H9 (cell line): Measurements from ENCODE around the gene CHN1. TPM values are rescaled to one million over a fixed set of nuclear protein-coding genes. Genes with fewer than 3 reads are reported as not detected.

Experiments used
- DNase-seq: peaks from one replicate; pipeline ENCODE4 v3.0.0-alpha.2; 2017
- H2AFZ ChIP-seq: one replicate; pipeline ENCODE4 v1.6.1; 2013; ENCODE audit warnings: mild to moderate bottlenecking, low read length, control low read depth, moderate library complexity
- H2AK5ac ChIP-seq: 2 replicates; pipeline ENCODE4 v1.6.1; 2013; ENCODE audit warnings: low read length, control low read depth, mixed read lengths; ENCODE audit not compliant: insufficient read length
- H2BK120ac ChIP-seq: one replicate; pipeline ENCODE4 v1.6.1; 2013; ENCODE audit warnings: low read depth, mild to moderate bottlenecking, low read length, control low read depth, inconsistent platforms; ENCODE audit not compliant: poor library complexity, severe bottlenecking
- H2BK12ac ChIP-seq: 2 replicates; pipeline ENCODE4 v1.6.1; 2013; ENCODE audit warnings: low read length, control low read depth, mixed read lengths, low read depth; ENCODE audit not compliant: insufficient read length
- H2BK15ac ChIP-seq: 2 replicates; pipeline ENCODE4 v1.6.1; 2013; ENCODE audit warnings: low read depth, low read length, control low read depth
- H2BK20ac ChIP-seq: one replicate; pipeline ENCODE4 v1.6.1; 2013; ENCODE audit warnings: low read depth, mild to moderate bottlenecking, low read length, control low read depth, inconsistent platforms; ENCODE audit not compliant: poor library complexity, severe bottlenecking
- H2BK5ac ChIP-seq: 2 replicates; pipeline ENCODE4 v1.6.1; 2013; ENCODE audit warnings: low read length, control low read depth, mixed read lengths; ENCODE audit not compliant: insufficient read length
- H3K14ac ChIP-seq: 2 replicates; pipeline ENCODE4 v1.6.1; 2013; ENCODE audit warnings: low read length, control low read depth; ENCODE audit not compliant: insufficient read depth
- H3K18ac ChIP-seq: 2 replicates; pipeline ENCODE4 v1.6.1; 2013; ENCODE audit warnings: low read depth, mild to moderate bottlenecking, mixed read lengths, low read length, control low read depth; ENCODE audit not compliant: insufficient read length
- H3K23ac ChIP-seq: 2 replicates; pipeline ENCODE4 v1.6.1; 2013; ENCODE audit warnings: low read length, control low read depth, mixed read lengths, low read depth; ENCODE audit not compliant: insufficient read length
- H3K23me2 ChIP-seq: 2 replicates; pipeline ENCODE4 v1.6.1; 2013; ENCODE audit warnings: low read depth, mild to moderate bottlenecking, mixed read lengths, low read length, control low read depth; ENCODE audit not compliant: insufficient read length, poor library complexity, severe bottlenecking
- H3K27ac ChIP-seq: 2 replicates; pipeline ENCODE4 v1.5.1; 2013; ENCODE audit warnings: low read length, control low read depth, mixed read lengths, low read depth; ENCODE audit not compliant: insufficient read length
- H3K27me3 ChIP-seq: 2 replicates; pipeline ENCODE4 v1.6.1; 2013; ENCODE audit warnings: low read length, control low read depth, inconsistent platforms; ENCODE audit not compliant: insufficient read depth
- H3K4ac ChIP-seq: 2 replicates; pipeline ENCODE4 v1.6.1; 2013; ENCODE audit warnings: low read depth, mild to moderate bottlenecking, control low read depth, inconsistent platforms, low read length, moderate library complexity
- H3K4me1 ChIP-seq: 2 replicates; pipeline ENCODE4 v1.6.1; 2013; ENCODE audit warnings: low read length, control low read depth, inconsistent platforms; ENCODE audit not compliant: insufficient read depth
- H3K4me2 ChIP-seq: 2 replicates; pipeline ENCODE4 v1.6.1; 2013; ENCODE audit warnings: low read length, control low read depth, mixed read lengths; ENCODE audit not compliant: insufficient read length, insufficient read depth
- H3K56ac ChIP-seq: 2 replicates; pipeline ENCODE4 v1.6.1; 2013; ENCODE audit warnings: low read depth, mild to moderate bottlenecking, mixed read lengths, low read length, control low read depth; ENCODE audit not compliant: insufficient read length
- H3K79me1 ChIP-seq: 2 replicates; pipeline ENCODE4 v1.6.1; 2013; ENCODE audit warnings: low read depth, mild to moderate bottlenecking, moderate library complexity, low read length, control low read depth, inconsistent platforms; ENCODE audit not compliant: insufficient read depth, poor library complexity, severe bottlenecking
- H3K79me2 ChIP-seq: 2 replicates; pipeline ENCODE4 v1.6.1; 2013; ENCODE audit warnings: low read length, control low read depth, inconsistent platforms; ENCODE audit not compliant: insufficient read depth
- H3K9ac ChIP-seq: 2 replicates; pipeline ENCODE4 v1.6.1; 2013; ENCODE audit warnings: low read length, control low read depth, mixed read lengths; ENCODE audit not compliant: insufficient read length; ENCODE audit errors: extremely low read depth
- H3K9me3 ChIP-seq: one replicate; pipeline ENCODE4 v1.6.1; 2013; ENCODE audit warnings: low read depth, low read length, inconsistent platforms; ENCODE audit not compliant: control insufficient read depth
- H3T11ph ChIP-seq: one replicate; pipeline ENCODE4 v1.6.1; 2013; ENCODE audit warnings: mild to moderate bottlenecking, low read length, control low read depth, inconsistent platforms
- H4K20me1 ChIP-seq: one replicate; pipeline ENCODE4 v1.6.1; 2013; ENCODE audit not compliant: control insufficient read depth, insufficient read length, insufficient read depth
- H4K5ac ChIP-seq: 2 replicates; pipeline ENCODE4 v1.6.1; 2013; ENCODE audit warnings: low read depth, mild to moderate bottlenecking, mixed read lengths, low read length, control low read depth; ENCODE audit not compliant: insufficient read length
- H4K8ac ChIP-seq: replicated peaks from 2 replicates; pipeline ENCODE4 v1.6.1; 2013; ENCODE audit warnings: low read length, control low read depth, mixed read lengths, low read depth; ENCODE audit not compliant: insufficient read length
- H4K91ac ChIP-seq: 2 replicates; pipeline ENCODE4 v1.6.1; 2013; ENCODE audit warnings: low read depth, mild to moderate bottlenecking, moderate library complexity, mixed read lengths, low read length, control low read depth; ENCODE audit not compliant: insufficient read length
- H3K27ac Mint-ChIP-seq, 3 experiments: 2 replicates in 2 of 3; 3 replicates in 1 of 3; pipeline ENCODE4 v1.8.0; 2020 to 2021; ENCODE audit warnings: mixed read lengths in 3 of 3, mild to moderate bottlenecking in 1 of 3, moderate library complexity in 1 of 3
- H3K27me3 Mint-ChIP-seq: 2 replicates; pipeline ENCODE4 v1.8.0; 2021; ENCODE audit warnings: low read depth, mild to moderate bottlenecking, moderate library complexity, mixed read lengths
- H3K36me3 Mint-ChIP-seq, 3 experiments: 2 replicates in 2 of 3; 3 replicates in 1 of 3; pipeline ENCODE4 v1.8.0; 2020 to 2021; ENCODE audit warnings: low read depth in 3 of 3, mixed read lengths in 3 of 3; ENCODE audit not compliant: insufficient read depth in 1 of 3
- H3K4me1 Mint-ChIP-seq, 2 experiments: 2 replicates each; pipeline ENCODE4 v1.8.0; 2020; ENCODE audit warnings: mixed read lengths in 2 of 2
- H3K4me3 Mint-ChIP-seq, 2 experiments: 2 replicates in 1 of 2; 3 replicates in 1 of 2; pipeline ENCODE4 v1.8.0; 2020 to 2021; ENCODE audit warnings: mild to moderate bottlenecking in 2 of 2, mixed read lengths in 2 of 2, moderate library complexity in 1 of 2
- H3K9me3 Mint-ChIP-seq, 2 experiments: 2 replicates in 1 of 2; 3 replicates in 1 of 2; pipeline ENCODE4 v1.8.0; 2020; ENCODE audit warnings: mild to moderate bottlenecking in 2 of 2, mixed read lengths in 2 of 2, moderate library complexity in 1 of 2
- CTCF ChIP-seq: fragments of 200-600 bp; sonication (generic); conservative IDR thresholded peaks from 3 replicates; pipeline ENCODE4 v1.8.0; 2021; ENCODE audit warnings: antibody characterized with exemption, mild to moderate bottlenecking
- WGBS: extraction: QIAGEN DNeasy Blood & Tissue Kit; methylation state at CpG from one replicate; pipeline ENCODE4 v1.1.7; 2013; ENCODE audit warnings: missing lambda C conversion rate, low lambda C conversion rate, mixed read lengths; ENCODE audit not compliant: insufficient read length; ENCODE audit errors: extremely low coverage; 5-methylcytosine and 5-hydroxymethylcytosine counted together
- total RNA-seq: library from RNA; stranded (reverse); gene quantifications from 2 replicates; pipeline ENCODE4 v1.2.1, GENCODE V29; 2021

Gene CHN1
- total RNA-seq, 1 experiment from 2014 or later = 33.9 TPM

GRCh38 chr2:174949988-174950687, 55.0 kb downstream of the CHN1 start:
- no peak overlapping the region for H3K4ac ChIP-seq
- H3K4me3 Mint-ChIP-seq = no peak overlapping the region
- H3K27ac Mint-ChIP-seq = peak overlapping the region; percentile 6 to 68 (median 63); a peak in 5 of 7 replicates
- H3K9ac ChIP-seq = no peak overlapping the region
- H2BK15ac ChIP-seq = no peak overlapping the region
- H3K18ac ChIP-seq = no peak overlapping the region
- H3T11ph ChIP-seq = no peak overlapping the region
- H3K27me3 ChIP-seq = no peaks in the 10 kb centered on the region
- TF ChIP-seq CTCF = no peak
- H3K9me3 ChIP-seq = no peaks in the 10 kb centered on the region
- no peak overlapping the region for H2AK5ac ChIP-seq
- H4K8ac ChIP-seq = no peak overlapping the region
- no peaks in the 10 kb centered on the region for H3K79me1 ChIP-seq
- H3K14ac ChIP-seq = no peak overlapping the region
- H3K23me2 ChIP-seq = no peaks in the 10 kb centered on the region
- H2BK5ac ChIP-seq = no peak overlapping the region
- H3K27me3 Mint-ChIP-seq = no peaks in the 10 kb centered on the region
- no peak overlapping the region for H2BK12ac ChIP-seq
- peaks cover 3 to 7% (median 6%) of the 10 kb centered on the region in 3 experiments; a peak in 6 of 7 replicates for H3K36me3 Mint-ChIP-seq
- DNase-seq = no peak
- peaks cover 4% of the 10 kb centered on the region; the same call in 1 of the 2 replicates for H3K4me1 ChIP-seq
- no peak overlapping the region for H3K23ac ChIP-seq
- H4K5ac ChIP-seq = no peak overlapping the region
- peaks cover 7% of the 10 kb centered on the region; the same call in 1 of the 2 replicates for H3K79me2 ChIP-seq
- no peak overlapping the region for H2AFZ ChIP-seq
- no peaks in the 10 kb centered on the region for H4K20me1 ChIP-seq
- H4K91ac ChIP-seq = no peak overlapping the region
- no peak overlapping the region for H2BK120ac ChIP-seq
- no peak overlapping the region for H3K4me2 ChIP-seq
- H3K56ac ChIP-seq = no peak overlapping the region
- no CpG with 5 or more reads among the region's 8 CpGs for WGBS
- peaks cover 20 to 30% of the 10 kb centered on the region in 2 experiments for H3K4me1 Mint-ChIP-seq
- H3K9me3 Mint-ChIP-seq = no peaks in the 10 kb centered on the region
- no peak overlapping the region for H2BK20ac ChIP-seq
- no peak overlapping the region for H3K27ac ChIP-seq
